MCF 10A (cell line): ENCODE results near the gene ZFC3H1. TPM values are rescaled to one million over a fixed set of nuclear protein-coding genes. Genes with fewer than 3 reads are reported as not detected.

Experiments
- BruUV-seq: library from RNA; stranded (reverse); fragments of 400-500 nt; replicated peaks from 2 replicates; lab custom pipeline; 2021; lab: Mats Ljungman, UMichigan
- CTCF ChIA-PET: fragments of 300-600 bp; sonication (Branson Sonifier 250); formaldehyde crosslinking; extraction: SDS; loops from one replicate; lab custom pipeline; 2021; ENCODE audit warnings: antibody characterized with exemption, inconsistent platforms; lab: Yijun Ruan, JAX
- POLR2A ChIA-PET: fragments of 300-600, 350-650 bp; sonication (Branson Sonifier 250); formaldehyde crosslinking; extraction: SDS; loops from one replicate; lab custom pipeline; 2020; ENCODE audit warnings: antibody characterized with exemption, inconsistent platforms; lab: Yijun Ruan, JAX
- DNase-seq: peaks from one replicate; pipeline ENCODE4 v3.0.0-alpha.2; 2018; ENCODE audit not compliant: unreplicated experiment
- H3K27ac Mint-ChIP-seq: one replicate; pipeline ENCODE4 v1.8.0; 2022; ENCODE audit warnings: mild to moderate bottlenecking, low read depth, mixed read lengths; ENCODE audit not compliant: unreplicated experiment
- H3K27me3 Mint-ChIP-seq: one replicate; pipeline ENCODE4 v1.8.0; 2022; ENCODE audit warnings: mixed read lengths; ENCODE audit not compliant: insufficient read depth, unreplicated experiment
- H3K36me3 Mint-ChIP-seq: one replicate; pipeline ENCODE4 v1.8.0; 2022; ENCODE audit warnings: mild to moderate bottlenecking, moderate library complexity, mixed read lengths; ENCODE audit not compliant: insufficient read depth, unreplicated experiment
- H3K4me1 Mint-ChIP-seq: one replicate; pipeline ENCODE4 v1.8.0; 2022; ENCODE audit warnings: mixed read lengths; ENCODE audit not compliant: insufficient read depth, unreplicated experiment
- H3K4me3 Mint-ChIP-seq: one replicate; pipeline ENCODE4 v1.8.0; 2022; ENCODE audit warnings: mild to moderate bottlenecking, moderate library complexity, mixed read lengths; ENCODE audit not compliant: unreplicated experiment
- H3K9me3 Mint-ChIP-seq: one replicate; pipeline ENCODE4 v1.8.0; 2022; ENCODE audit warnings: mixed read lengths; ENCODE audit not compliant: unreplicated experiment
- CTCF ChIP-seq: fragments of 200-600 bp; IDR thresholded peaks from one replicate; pipeline ENCODE4 v1.8.0; 2022; ENCODE audit warnings: antibody characterized with exemption, mild to moderate bottlenecking; ENCODE audit not compliant: unreplicated experiment
- intact Hi-C: fragments of 100-400 bp; cut with micrococcal nuclease; formaldehyde crosslinking; loops from 2 replicates; pipeline ENCODE4 v1.14.1; 2022
- total RNA-seq: library from RNA; stranded (reverse); gene quantifications from 2 replicates; pipeline ENCODE4 v1.2.3, GENCODE V29; 2022

The ZFC3H1 gene
- total RNA-seq, 1 experiment from 2014 or later, result 55.3 TPM

GRCh38 chr12:71638499-71638898 is 25.1 kb downstream of the ZFC3H1 start:
- intact Hi-C loops, result no loop called here
- ChIA-PET CTCF (interaction anchor here (0.6 to 6.7 kb wide), 3 partner anchors 8 to 108 kb away, joined by 3 to 62 read pairs (median 4); no protein-coding TSS in a partner anchor), POLR2A (interaction anchor here (0.7 kb wide), 1 partner anchor 98 kb away, joined by 4 read pairs; no protein-coding TSS in a partner anchor)
- TF ChIP-seq CTCF, result no peak
- H3K27ac Mint-ChIP-seq, result no peak overlapping the region
- no peaks in the 10 kb centered on the region for H3K27me3 Mint-ChIP-seq
- peaks cover 96% of the 10 kb centered on the region for H3K36me3 Mint-ChIP-seq
- H3K4me1 Mint-ChIP-seq, result peaks cover 6% of the 10 kb centered on the region
- H3K4me3 Mint-ChIP-seq, result no peak overlapping the region
- BruUV-seq, result no TSS peak
- DNase-seq, result no peak
- H3K9me3 Mint-ChIP-seq, result no peaks in the 10 kb centered on the region

- Mint-ChIP-seq H3K4me1 (peaks cover 6% of the 10 kb centered on the region), H3K9me3 (no peaks in the 10 kb centered on the region), H3K4me3 (no peak overlapping the region), H3K27ac (no peak overlapping the region), H3K36me3 (peaks cover 96% of the 10 kb centered on the region), H3K27me3 (no peaks in the 10 kb centered on the region)
- peak; percentile 70 for DNase-seq
- intact Hi-C loops, result loop anchor here (1.0 kb wide), 2 partner anchors 111 to 221 kb away; no protein-coding TSS in a partner anchor
- POLR2A ChIA-PET, result interaction anchor here (0.7 to 1.8 kb wide), 14 partner anchors 10 to 202 kb away, joined by 3 to 11 read pairs (median 4); partner anchors contain the start of genes RAB21, THAP2, TMEM19 and ZFC3H1
- CTCF ChIA-PET, result interaction anchor here (0.6 to 6.7 kb wide), 26 partner anchors 9 to 817 kb away, joined by 3 to 62 read pairs (median 5); partner anchors contain the start of gene TMEM19
- no TSS peak for BruUV-seq
- peak; percentile 66 for TF ChIP-seq CTCF
Observed at GRCh38 chr12:71636704-71637115, 26.9 kb downstream of the ZFC3H1 start.

- H3K4me3 Mint-ChIP-seq, result no peak overlapping the region
- H3K9me3 Mint-ChIP-seq, result no peaks in the 10 kb centered on the region
- ChIA-PET POLR2A (interaction anchor here (0.7 to 1.4 kb wide), 7 partner anchors 9 to 211 kb away, joined by 3 to 13 read pairs (median 3); partner anchors contain the start of genes THAP2 and ZFC3H1), CTCF (interaction anchor here (1.0 to 1.9 kb wide), 5 partner anchors 9 to 120 kb away, joined by 3 to 13 read pairs (median 4); no protein-coding TSS in a partner anchor)
- peaks cover 10% of the 10 kb centered on the region for H3K4me1 Mint-ChIP-seq
- peaks cover 93% of the 10 kb centered on the region for H3K36me3 Mint-ChIP-seq
- BruUV-seq, result no TSS peak
- DNase-seq, result no peak
- intact Hi-C loops, result no loop called here
- no peak for TF ChIP-seq CTCF
- no peak overlapping the region for H3K27ac Mint-ChIP-seq
- no peaks in the 10 kb centered on the region for H3K27me3 Mint-ChIP-seq
Observed at GRCh38 chr12:71627438-71628002, 36.1 kb downstream of the ZFC3H1 start.

GRCh38 chr12:71626768-71627167 is 36.9 kb downstream of the ZFC3H1 start:
- no peak for TF ChIP-seq CTCF
- CTCF ChIA-PET, result interaction anchor here (0.6 to 1.9 kb wide), 6 partner anchors 10 to 120 kb away, joined by 3 to 13 read pairs (median 4); no protein-coding TSS in a partner anchor
- Mint-ChIP-seq H3K9me3 (no peaks in the 10 kb centered on the region), H3K27ac (no peak overlapping the region), H3K27me3 (no peaks in the 10 kb centered on the region), H3K4me1 (peaks cover 10% of the 10 kb centered on the region), H3K4me3 (no peak overlapping the region), H3K36me3 (peaks cover 93% of the 10 kb centered on the region)
- peak; percentile 17 for DNase-seq
- POLR2A ChIA-PET, result interaction anchor here (1.0 to 1.4 kb wide), 4 partner anchors 9 to 37 kb away, joined by 3 to 13 read pairs (median 4); partner anchors contain the start of genes THAP2 and ZFC3H1
- intact Hi-C loops, result no loop called here
- BruUV-seq, result no TSS peak
